SKM-1 (cell line): Measurements from ENCODE around the gene ARHGAP6.

Experiments used
- DNase-seq: peaks from one replicate; lab custom pipeline; 2025; ENCODE audit not compliant: unreplicated experiment; lab: John Stamatoyannopoulos, UW

Gene ARHGAP6

GRCh38 chrX:11406109-11406765, 259.5 kb downstream of the ARHGAP6 start:
- DNase-seq: no peak

- DNase-seq: no peak
These were observed 262.1 kb downstream of the ARHGAP6 start for GRCh38 chrX:11403631-11404030.

GRCh38 chrX:11401966-11402365, 263.8 kb downstream of the ARHGAP6 start:
- DNase-seq: no peak

GRCh38 chrX:11399489-11400094, 266.1 kb downstream of the ARHGAP6 start:
- DNase-seq: no peak

- no peak for DNase-seq
These were observed 266.9 kb downstream of the ARHGAP6 start for GRCh38 chrX:11398785-11399184.

- no peak for DNase-seq
These were observed 267.6 kb downstream of the ARHGAP6 start for GRCh38 chrX:11398139-11398538.

GRCh38 chrX:11397680-11398079, 268.0 kb downstream of the ARHGAP6 start:
- no peak for DNase-seq

GRCh38 chrX:11395859-11396258, 269.9 kb downstream of the ARHGAP6 start:
- DNase-seq: no peak

- DNase-seq: no peak
These were observed 271.6 kb downstream of the ARHGAP6 start for GRCh38 chrX:11393949-11394654.

- no peak for DNase-seq
These were observed 278.9 kb downstream of the ARHGAP6 start for GRCh38 chrX:11386812-11387211.

GRCh38 chrX:11386001-11386523, 279.7 kb downstream of the ARHGAP6 start:
- no peak for DNase-seq

GRCh38 chrX:11382930-11383329, 282.8 kb downstream of the ARHGAP6 start:
- DNase-seq: no peak

- DNase-seq: no peak
These were observed 284.3 kb downstream of the ARHGAP6 start for GRCh38 chrX:11381464-11381863.

- DNase-seq: no peak
These were observed 285.4 kb downstream of the ARHGAP6 start for GRCh38 chrX:11380187-11380844.

- DNase-seq: no peak
These were observed 289.6 kb downstream of the ARHGAP6 start for GRCh38 chrX:11376163-11376562.

- DNase-seq: no peak
These were observed 290.1 kb downstream of the ARHGAP6 start for GRCh38 chrX:11375614-11376119.

- DNase-seq: no peak
These were observed 291.1 kb downstream of the ARHGAP6 start for GRCh38 chrX:11374570-11374969.

- DNase-seq: no peak
These were observed 294.6 kb downstream of the ARHGAP6 start for GRCh38 chrX:11371106-11371505.

- no peak for DNase-seq
These were observed 297.9 kb downstream of the ARHGAP6 start for GRCh38 chrX:11367609-11368430.

- DNase-seq: no peak
These were observed 298.6 kb downstream of the ARHGAP6 start for GRCh38 chrX:11366998-11367595.
